ENCODE measurements around the gene LSM14B.

GRCh38 chr20:62156592-62157386, 34.5 kb downstream of the LSM14B start:
- TF ChIP-seq POLR2AphosphoS5 (IDR thresholded peaks at IDR 0.05) (no peak), CTCF (IDR thresholded peaks at IDR 0.05) (peak in 3 of 4 experiments; percentile 41 to 77 (median 47)), POLR2A (IDR thresholded peaks at IDR 0.05) (no peak)
